Caco-2 (cell line): ENCODE measurements around the gene CPLANE2. TPM values are rescaled to one million over a fixed set of nuclear protein-coding genes. Genes with fewer than 3 reads are reported as not detected.

Experiments
- BruUV-seq: library from RNA; stranded (reverse); fragments of 400-500 nt; replicated peaks from 2 replicates; lab custom pipeline; 2021; lab: Mats Ljungman, UMichigan
- CTCF ChIA-PET: fragments of 300-600 bp; sonication (Branson Sonifier 250); formaldehyde crosslinking; loops from one replicate; lab custom pipeline; 2022; ENCODE audit warnings: antibody characterized with exemption; lab: Charles Lee
- POLR2A ChIA-PET: fragments of 300-600 bp; sonication (Branson Sonifier 250); formaldehyde crosslinking; loops from one replicate; lab custom pipeline; 2022; ENCODE audit warnings: antibody characterized with exemption; lab: Charles Lee
- DNase-seq, 2 experiments: peaks; one replicate each; pipeline versions ENCODE4 v3.0.0 to v3.0.0-alpha.2; 2020 to 2022
- H3K27me3 ChIP-seq: replicated peaks from 2 replicates; pipeline ENCODE4 v1.6.0; 2011; ENCODE audit warnings: low read length; ENCODE audit not compliant: control insufficient read depth, insufficient read depth
- H3K36me3 ChIP-seq: 2 replicates; pipeline ENCODE4 v1.5.1; 2011; ENCODE audit warnings: low read length; ENCODE audit not compliant: control insufficient read depth, insufficient read depth
- H3K4me1 ChIP-seq: fragments of 250-450 bp; sonication (Bioruptor Pico); 2 replicates; pipeline ENCODE4 v1.5.1; 2020; ENCODE audit warnings: mild to moderate bottlenecking
- H3K4me3 ChIP-seq: 2 replicates; pipeline ENCODE4 v1.5.1; 2011; ENCODE audit warnings: low read depth, mild to moderate bottlenecking, control low read depth, low read length
- H3K9me3 ChIP-seq: fragments of 250-450 bp; sonication (Bioruptor Pico); 2 replicates; pipeline ENCODE4 v1.5.1; 2020; ENCODE audit warnings: mild to moderate bottlenecking, moderate library complexity
- H3K27ac Mint-ChIP-seq: one replicate; pipeline ENCODE4 v1.8.0; 2022; ENCODE audit warnings: mixed read lengths; ENCODE audit not compliant: unreplicated experiment
- H3K27me3 Mint-ChIP-seq: one replicate; pipeline ENCODE4 v1.8.0; 2022; ENCODE audit warnings: mixed read lengths; ENCODE audit not compliant: insufficient read depth, unreplicated experiment
- H3K36me3 Mint-ChIP-seq: one replicate; pipeline ENCODE4 v1.8.0; 2022; ENCODE audit warnings: mild to moderate bottlenecking, mixed read lengths; ENCODE audit not compliant: insufficient read depth, unreplicated experiment
- H3K4me1 Mint-ChIP-seq: one replicate; pipeline ENCODE4 v1.8.0; 2022; ENCODE audit warnings: low read depth, mixed read lengths; ENCODE audit not compliant: unreplicated experiment
- H3K4me3 Mint-ChIP-seq: one replicate; pipeline ENCODE4 v1.8.0; 2022; ENCODE audit warnings: mild to moderate bottlenecking, moderate library complexity, mixed read lengths; ENCODE audit not compliant: unreplicated experiment
- H3K9me3 Mint-ChIP-seq: one replicate; pipeline ENCODE4 v1.8.0; 2022; ENCODE audit warnings: mixed read lengths; ENCODE audit not compliant: unreplicated experiment
- intact Hi-C: fragments of 100-400 bp; cut with micrococcal nuclease; formaldehyde crosslinking; loops from one replicate; pipeline ENCODE4 v1.10.0; 2022; ENCODE audit not compliant: unreplicated experiment
- total RNA-seq: library from RNA; stranded (reverse); gene quantifications from 2 replicates; pipeline ENCODE4 v1.2.3, GENCODE V29; 2022
- TF ChIP-seq, protein P1 (sequence below), 2 experiments: fragments of 200-600 bp in 1 of 2; IDR thresholded peaks; 1 replicate in 1 of 2; 2 replicates in 1 of 2; pipeline versions ENCODE4 v1.5.1 to v1.8.0; 2011 to 2022; ENCODE audit warnings: antibody characterized with exemption in 1 of 2, control low read depth in 1 of 2, inconsistent platforms in 1 of 2, low read depth in 1 of 2, low read length in 1 of 2, mild to moderate bottlenecking in 1 of 2, moderate library complexity in 1 of 2; ENCODE audit not compliant: insufficient read depth in 1 of 2, severe bottlenecking in 1 of 2, unreplicated experiment in 1 of 2

CPLANE2 gene
- total RNA-seq, 1 experiment from 2014 or later = 4.2 TPM

DNA sequence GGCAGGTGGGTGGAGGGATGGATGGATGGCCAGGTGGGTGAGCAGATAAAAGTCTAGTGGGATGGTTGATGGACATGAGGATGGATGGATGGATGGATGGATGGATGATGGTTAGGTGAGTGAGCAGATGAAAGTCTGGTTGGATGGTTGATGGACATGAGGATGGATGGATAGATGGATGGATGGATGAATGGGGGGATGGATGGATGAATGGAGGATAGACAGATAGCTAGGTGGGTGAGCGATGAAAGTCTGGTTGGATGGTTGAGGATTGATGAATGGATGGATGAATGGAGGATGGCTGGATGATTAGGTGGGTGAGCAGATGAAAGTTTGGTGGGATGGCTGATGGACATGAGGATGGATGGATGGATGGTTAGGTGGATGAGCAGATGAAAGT, 15.5 kb downstream of the CPLANE2 start:
- no peaks in the 10 kb centered on the region for H3K27me3 ChIP-seq
- Mint-ChIP-seq H3K36me3 (no peaks in the 10 kb centered on the region), H3K4me1 (no peaks in the 10 kb centered on the region), H3K27me3 (peaks cover 6% of the 10 kb centered on the region), H3K9me3 (peaks cover 14% of the 10 kb centered on the region), H3K27ac (no peak overlapping the region), H3K4me3 (no peak overlapping the region)
- no peak for DNase-seq
- TF ChIP-seq, protein P1, sequence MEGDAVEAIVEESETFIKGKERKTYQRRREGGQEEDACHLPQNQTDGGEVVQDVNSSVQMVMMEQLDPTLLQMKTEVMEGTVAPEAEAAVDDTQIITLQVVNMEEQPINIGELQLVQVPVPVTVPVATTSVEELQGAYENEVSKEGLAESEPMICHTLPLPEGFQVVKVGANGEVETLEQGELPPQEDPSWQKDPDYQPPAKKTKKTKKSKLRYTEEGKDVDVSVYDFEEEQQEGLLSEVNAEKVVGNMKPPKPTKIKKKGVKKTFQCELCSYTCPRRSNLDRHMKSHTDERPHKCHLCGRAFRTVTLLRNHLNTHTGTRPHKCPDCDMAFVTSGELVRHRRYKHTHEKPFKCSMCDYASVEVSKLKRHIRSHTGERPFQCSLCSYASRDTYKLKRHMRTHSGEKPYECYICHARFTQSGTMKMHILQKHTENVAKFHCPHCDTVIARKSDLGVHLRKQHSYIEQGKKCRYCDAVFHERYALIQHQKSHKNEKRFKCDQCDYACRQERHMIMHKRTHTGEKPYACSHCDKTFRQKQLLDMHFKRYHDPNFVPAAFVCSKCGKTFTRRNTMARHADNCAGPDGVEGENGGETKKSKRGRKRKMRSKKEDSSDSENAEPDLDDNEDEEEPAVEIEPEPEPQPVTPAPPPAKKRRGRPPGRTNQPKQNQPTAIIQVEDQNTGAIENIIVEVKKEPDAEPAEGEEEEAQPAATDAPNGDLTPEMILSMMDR (IDR thresholded peaks at IDR 0.05; ENCODE audit: insufficient read depth in 1 of 2, low read depth in 1 of 2, low read length in 1 of 2, severe bottlenecking in 1 of 2, unreplicated experiment in 1 of 2) = no peak
- H3K4me3 ChIP-seq = no peak overlapping the region
- H3K4me1 ChIP-seq = no peaks in the 10 kb centered on the region
- ChIA-PET CTCF (no interaction called here), POLR2A (no interaction called here)
- intact Hi-C loops = no loop called here
- no peaks in the 10 kb centered on the region for H3K9me3 ChIP-seq
- H3K36me3 ChIP-seq = no peaks in the 10 kb centered on the region
- BruUV-seq = no TSS peak

DNA sequence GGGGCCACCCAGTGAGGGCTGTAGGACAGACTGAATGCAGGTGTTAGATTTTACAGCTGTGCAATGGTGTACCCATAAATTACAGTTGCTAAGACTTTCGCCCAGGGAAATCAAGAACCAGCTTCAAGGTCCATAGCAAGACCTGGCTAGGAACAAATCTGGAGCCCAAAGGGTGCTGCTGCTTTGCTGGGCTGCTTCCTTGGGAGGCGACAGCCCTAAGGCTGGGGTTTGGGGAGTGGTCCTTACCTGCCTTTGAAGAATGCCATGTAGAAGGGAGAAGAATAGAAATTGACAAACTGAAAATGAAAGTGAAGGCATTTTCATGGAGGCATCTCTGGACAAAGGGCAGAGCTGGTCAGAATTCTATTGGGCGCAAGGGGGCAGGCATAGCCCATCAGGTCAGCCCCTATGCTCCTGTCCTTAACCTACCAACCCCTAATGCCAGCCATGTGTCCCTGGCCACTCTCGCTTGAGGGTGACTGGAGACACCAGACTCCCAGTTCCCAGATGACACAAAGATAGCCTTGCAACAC, 16.9 kb downstream of the CPLANE2 start:
- Mint-ChIP-seq H3K36me3 (peaks cover 6% of the 10 kb centered on the region), H3K27ac (no peak overlapping the region), H3K4me1 (no peaks in the 10 kb centered on the region), H3K27me3 (peaks cover 6% of the 10 kb centered on the region), H3K9me3 (peaks cover 14% of the 10 kb centered on the region), H3K4me3 (no peak overlapping the region)
- Histone ChIP-seq H3K4me1 (no peaks in the 10 kb centered on the region), H3K27me3 (no peaks in the 10 kb centered on the region), H3K36me3 (no peaks in the 10 kb centered on the region), H3K4me3 (no peak overlapping the region), H3K9me3 (no peaks in the 10 kb centered on the region)
- BruUV-seq = no TSS peak
- intact Hi-C loops = no loop called here
- TF ChIP-seq, protein P1 (IDR thresholded peaks at IDR 0.05; ENCODE audit: insufficient read depth in 1 of 2, low read depth in 1 of 2, low read length in 1 of 2, severe bottlenecking in 1 of 2, unreplicated experiment in 1 of 2) = no peak
- no peak for DNase-seq
- POLR2A ChIA-PET = interaction anchor here (1.1 kb wide), 1 partner anchor 13 kb away, joined by 3 read pairs; no protein-coding TSS in a partner anchor
- CTCF ChIA-PET = no interaction called here

DNA sequence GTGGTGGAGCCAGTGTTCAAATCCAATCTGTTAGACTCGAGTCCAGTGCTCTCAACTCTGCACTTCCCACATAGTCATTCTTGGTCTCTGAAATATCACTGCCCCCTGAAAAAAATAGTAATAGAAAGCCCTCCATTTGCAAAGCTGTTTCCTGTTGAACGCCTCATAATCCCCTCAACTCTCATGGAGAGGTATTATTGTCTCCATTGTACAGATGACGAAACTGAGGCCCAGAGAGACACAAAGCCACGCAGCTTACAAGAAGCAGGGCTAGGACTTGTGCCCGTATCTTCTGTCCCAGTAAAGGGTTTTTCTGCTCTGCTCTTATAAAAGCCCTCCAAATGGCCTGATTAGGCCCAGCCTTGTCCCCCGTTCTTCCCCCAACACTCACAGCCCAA, 18.3 kb downstream of the CPLANE2 start:
- no peak overlapping the region for H3K4me3 ChIP-seq
- no peaks in the 10 kb centered on the region for H3K9me3 ChIP-seq
- Mint-ChIP-seq H3K4me3 (peak overlapping the region; percentile 79), H3K27me3 (peaks cover 6% of the 10 kb centered on the region), H3K9me3 (peaks cover 14% of the 10 kb centered on the region), H3K27ac (no peak overlapping the region), H3K4me1 (no peaks in the 10 kb centered on the region), H3K36me3 (peaks cover 6% of the 10 kb centered on the region)
- ChIA-PET POLR2A (no interaction called here), CTCF (no interaction called here)
- H3K4me1 ChIP-seq = no peaks in the 10 kb centered on the region
- BruUV-seq = no TSS peak
- intact Hi-C loops = no loop called here
- H3K27me3 ChIP-seq = no peaks in the 10 kb centered on the region
- TF ChIP-seq, protein P1 (IDR thresholded peaks at IDR 0.05; ENCODE audit: insufficient read depth in 1 of 2, low read depth in 1 of 2, low read length in 1 of 2, severe bottlenecking in 1 of 2, unreplicated experiment in 1 of 2) = no peak
- DNase-seq = no peak
- no peaks in the 10 kb centered on the region for H3K36me3 ChIP-seq
